ENCODE data around the gene VWC2L.

DNA sequence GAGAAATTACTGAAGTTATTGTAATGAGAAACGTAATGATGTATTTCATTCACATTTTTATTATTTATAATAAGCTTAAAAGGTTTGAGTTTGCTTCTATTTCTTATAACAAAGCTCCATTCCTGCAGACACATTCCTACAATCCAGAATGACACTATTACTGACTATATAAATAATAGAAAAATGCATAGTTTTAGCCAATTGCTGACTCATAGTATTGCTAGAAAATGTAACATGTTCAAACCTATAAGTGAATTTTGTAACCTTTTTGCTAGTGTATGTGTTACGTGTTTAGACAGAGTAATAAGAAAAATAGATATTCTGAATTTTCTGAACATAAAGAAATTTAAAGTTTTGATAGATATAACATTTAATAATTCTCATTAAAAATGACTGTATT, 9.3 kb upstream of the VWC2L start:
- TF ChIP-seq TAF1 (IDR thresholded peaks at IDR 0.05; ENCODE audit: low read depth, low read length) (no peak), POLR2AphosphoS5 (IDR thresholded peaks at IDR 0.05; ENCODE audit: low read depth, low read length) (no peak), POLR2A (IDR thresholded peaks at IDR 0.05; ENCODE audit: low read depth, low read length) (no peak), PAX5 (IDR thresholded peaks at IDR 0.05; ENCODE audit: insufficient read depth, low read length, severe bottlenecking) (no peak)
